Measurements from ENCODE around the gene ADA.
A peak's percentile ranks its signal among the peaks of the same experiment; 100 is the strongest.

The ADA gene

DNA sequence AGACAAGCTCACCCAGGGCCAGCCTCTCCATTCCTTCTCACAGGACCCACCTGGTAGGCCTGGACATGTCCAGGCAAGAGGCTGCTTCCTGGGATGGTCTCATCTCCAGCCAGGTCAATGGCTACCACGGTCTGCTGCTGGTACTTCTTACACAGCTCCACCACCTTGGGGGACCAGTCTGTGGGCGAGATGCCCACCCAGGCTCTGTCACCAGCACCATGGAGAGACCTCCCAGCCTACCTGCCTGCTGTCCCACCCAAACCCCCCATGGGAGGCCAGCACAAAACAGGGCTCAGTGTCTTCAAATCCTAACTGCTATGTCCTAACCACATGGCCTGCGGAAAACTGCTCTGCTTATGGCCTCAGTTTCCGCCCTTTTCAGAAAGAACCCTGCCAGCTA is 27.3 kb downstream of the ADA start:
- Histone ChIP-seq H3K27ac (ENCODE audit: low read depth, low read length) (no peak overlapping the region), H3K36me3 (ENCODE audit: insufficient read depth, low read length) (peaks cover 48% of the 10 kb centered on the region; the same call in 1 of the 2 replicates), H2AFZ (ENCODE audit: low read length, unreplicated experiment) (no peak overlapping the region), H3K4me3 (ENCODE audit: low read depth, low read length) (no peak overlapping the region), H3K27me3 (ENCODE audit: insufficient read depth, low read length) (no peaks in the 10 kb centered on the region), H3K79me2 (ENCODE audit: control insufficient read depth, insufficient read depth, low read length, unreplicated experiment) (no peaks in the 10 kb centered on the region), H3K4me1 (ENCODE audit: control insufficient read depth, insufficient read depth, low read length, unreplicated experiment) (no peaks in the 10 kb centered on the region)

- H3K27me3 ChIP-seq (ENCODE audit: insufficient read depth, low read length) = no peaks in the 10 kb centered on the region
- H3K79me2 ChIP-seq (ENCODE audit: control insufficient read depth, insufficient read depth, low read length, unreplicated experiment) = no peaks in the 10 kb centered on the region
- peaks cover 48% of the 10 kb centered on the region; the same call in 1 of the 2 replicates for H3K36me3 ChIP-seq (ENCODE audit: insufficient read depth, low read length)
- no peak overlapping the region for H3K4me3 ChIP-seq (ENCODE audit: low read depth, low read length)
- no peaks in the 10 kb centered on the region for H3K4me1 ChIP-seq (ENCODE audit: control insufficient read depth, insufficient read depth, low read length, unreplicated experiment)
- H2AFZ ChIP-seq (ENCODE audit: low read length, unreplicated experiment) = no peak overlapping the region
- H3K27ac ChIP-seq (ENCODE audit: low read depth, low read length) = no peak overlapping the region
Observed at GRCh38 chr20:44622501-44623270, 28.8 kb downstream of the ADA start.

DNA sequence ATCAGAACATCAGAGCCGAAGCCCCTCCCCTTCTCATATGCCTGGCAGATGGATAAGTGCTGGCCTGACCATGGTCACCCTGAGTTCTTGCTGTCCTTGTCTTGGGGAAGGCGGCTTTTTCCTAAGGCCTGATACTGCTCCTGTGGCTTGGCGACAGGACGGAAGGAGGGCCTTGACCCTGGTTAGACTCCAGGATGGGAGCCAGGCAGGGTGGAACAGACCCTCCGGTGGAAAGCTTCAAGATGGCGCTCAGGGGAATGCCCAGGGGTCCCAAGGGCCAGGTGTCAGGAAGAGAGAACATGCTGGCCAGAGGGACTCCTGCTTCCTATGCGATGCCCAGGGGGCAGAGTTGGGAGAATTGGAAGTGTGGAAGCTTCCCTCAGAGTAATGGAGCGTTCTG is 29.6 kb downstream of the ADA start:
- Histone ChIP-seq H3K4me1 (ENCODE audit: control insufficient read depth, insufficient read depth, low read length, unreplicated experiment) (no peaks in the 10 kb centered on the region), H3K79me2 (ENCODE audit: control insufficient read depth, insufficient read depth, low read length, unreplicated experiment) (no peaks in the 10 kb centered on the region), H3K36me3 (ENCODE audit: insufficient read depth, low read length) (peaks cover 48% of the 10 kb centered on the region; the same call in 1 of the 2 replicates), H3K4me3 (ENCODE audit: low read depth, low read length) (no peak overlapping the region), H2AFZ (ENCODE audit: low read length, unreplicated experiment) (no peak overlapping the region), H3K27ac (ENCODE audit: low read depth, low read length) (no peak overlapping the region), H3K27me3 (ENCODE audit: insufficient read depth, low read length) (no peaks in the 10 kb centered on the region)

DNA sequence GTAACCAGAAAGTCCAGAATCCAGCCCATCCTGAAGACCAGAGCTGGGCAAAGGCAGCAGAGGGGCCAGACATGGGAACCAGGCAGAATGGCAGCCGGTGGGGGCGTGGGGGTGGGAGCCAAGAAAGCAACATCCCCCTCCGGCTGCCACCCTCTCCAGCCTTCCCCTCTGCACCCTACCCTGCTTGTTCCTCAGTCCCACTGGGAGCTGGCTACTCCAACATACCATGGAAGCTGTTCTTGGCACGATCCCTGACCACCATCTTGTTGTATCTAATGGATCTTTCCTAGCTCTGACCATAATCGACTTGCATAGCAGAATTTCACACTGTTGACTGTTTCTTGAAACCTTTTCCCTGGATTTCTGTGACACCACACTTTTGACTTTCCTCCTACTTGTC is 30.2 kb downstream of the ADA start:
- H3K27me3 ChIP-seq (ENCODE audit: insufficient read depth, low read length) = no peaks in the 10 kb centered on the region
- no peaks in the 10 kb centered on the region for H3K4me1 ChIP-seq (ENCODE audit: control insufficient read depth, insufficient read depth, low read length, unreplicated experiment)
- peaks cover 48% of the 10 kb centered on the region; the same call in 1 of the 2 replicates for H3K36me3 ChIP-seq (ENCODE audit: insufficient read depth, low read length)
- no peak overlapping the region for H3K27ac ChIP-seq (ENCODE audit: low read depth, low read length)
- no peak overlapping the region for H2AFZ ChIP-seq (ENCODE audit: low read length, unreplicated experiment)
- H3K79me2 ChIP-seq (ENCODE audit: control insufficient read depth, insufficient read depth, low read length, unreplicated experiment) = no peaks in the 10 kb centered on the region
- no peak overlapping the region for H3K4me3 ChIP-seq (ENCODE audit: low read depth, low read length)

DNA sequence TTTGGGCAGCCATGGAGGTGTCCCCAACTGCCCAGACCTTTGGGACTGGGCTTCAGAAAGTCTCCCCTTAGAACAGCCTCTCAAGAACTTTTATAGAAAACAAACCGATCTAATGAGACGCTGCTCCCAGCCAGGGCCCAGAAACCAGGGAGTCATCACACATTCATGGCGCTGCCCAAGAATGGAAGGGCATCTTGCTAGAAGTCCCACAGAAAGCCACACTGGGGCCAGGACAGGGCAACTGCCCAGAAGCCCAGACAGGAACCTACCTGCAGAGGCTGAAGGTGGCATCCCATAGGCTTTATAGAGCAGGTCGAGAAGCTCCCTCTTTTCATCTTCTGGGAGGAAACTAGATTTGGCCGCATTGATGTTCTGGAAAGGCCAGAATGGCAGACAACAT is 31.5 kb downstream of the ADA start:
- Histone ChIP-seq H2AFZ (ENCODE audit: low read length, unreplicated experiment) (no peak overlapping the region), H3K79me2 (ENCODE audit: control insufficient read depth, insufficient read depth, low read length, unreplicated experiment) (no peaks in the 10 kb centered on the region), H3K4me1 (ENCODE audit: control insufficient read depth, insufficient read depth, low read length, unreplicated experiment) (peaks cover 7% of the 10 kb centered on the region), H3K27ac (ENCODE audit: low read depth, low read length) (no peak overlapping the region), H3K27me3 (ENCODE audit: insufficient read depth, low read length) (no peaks in the 10 kb centered on the region), H3K4me3 (ENCODE audit: low read depth, low read length) (no peak overlapping the region), H3K36me3 (ENCODE audit: insufficient read depth, low read length) (peaks cover 42% of the 10 kb centered on the region; the same call in 1 of the 2 replicates)

- H3K4me1 ChIP-seq (ENCODE audit: control insufficient read depth, insufficient read depth, low read length, unreplicated experiment) = peaks cover 9% of the 10 kb centered on the region
- no peak overlapping the region for H2AFZ ChIP-seq (ENCODE audit: low read length, unreplicated experiment)
- no peaks in the 10 kb centered on the region for H3K79me2 ChIP-seq (ENCODE audit: control insufficient read depth, insufficient read depth, low read length, unreplicated experiment)
- H3K27ac ChIP-seq (ENCODE audit: low read depth, low read length) = no peak overlapping the region
- H3K4me3 ChIP-seq (ENCODE audit: low read depth, low read length) = no peak overlapping the region
- H3K36me3 ChIP-seq (ENCODE audit: insufficient read depth, low read length) = peaks cover 35% of the 10 kb centered on the region; the same call in 1 of the 2 replicates
- H3K27me3 ChIP-seq (ENCODE audit: insufficient read depth, low read length) = no peaks in the 10 kb centered on the region
Observed at GRCh38 chr20:44619294-44619693, 32.2 kb downstream of the ADA start.

GRCh38 chr20:44618318-44618731 is 33.2 kb downstream of the ADA start:
- Histone ChIP-seq H3K27me3 (ENCODE audit: insufficient read depth, low read length) (no peaks in the 10 kb centered on the region), H3K79me2 (ENCODE audit: control insufficient read depth, insufficient read depth, low read length, unreplicated experiment) (no peaks in the 10 kb centered on the region), H3K27ac (ENCODE audit: low read depth, low read length) (no peak overlapping the region), H3K36me3 (ENCODE audit: insufficient read depth, low read length) (peaks cover 27% of the 10 kb centered on the region; the same call in 1 of the 2 replicates), H2AFZ (ENCODE audit: low read length, unreplicated experiment) (no peak overlapping the region), H3K4me1 (ENCODE audit: control insufficient read depth, insufficient read depth, low read length, unreplicated experiment) (peaks cover 9% of the 10 kb centered on the region), H3K4me3 (ENCODE audit: low read depth, low read length) (no peak overlapping the region)

GRCh38 chr20:44616604-44616964 is 34.9 kb downstream of the ADA start:
- no peak overlapping the region for H3K4me3 ChIP-seq (ENCODE audit: low read depth, low read length)
- H3K27me3 ChIP-seq (ENCODE audit: insufficient read depth, low read length) = no peaks in the 10 kb centered on the region
- H3K27ac ChIP-seq (ENCODE audit: low read depth, low read length) = no peak overlapping the region
- peaks cover 2% of the 10 kb centered on the region for H3K79me2 ChIP-seq (ENCODE audit: control insufficient read depth, insufficient read depth, low read length, unreplicated experiment)
- peaks cover 10% of the 10 kb centered on the region; the same call in 1 of the 2 replicates for H3K36me3 ChIP-seq (ENCODE audit: insufficient read depth, low read length)
- no peak overlapping the region for H2AFZ ChIP-seq (ENCODE audit: low read length, unreplicated experiment)
- H3K4me1 ChIP-seq (ENCODE audit: control insufficient read depth, insufficient read depth, low read length, unreplicated experiment) = peaks cover 9% of the 10 kb centered on the region

- Histone ChIP-seq H2AFZ (ENCODE audit: low read length, unreplicated experiment) (no peak overlapping the region), H3K4me1 (ENCODE audit: control insufficient read depth, insufficient read depth, low read length, unreplicated experiment) (peaks cover 9% of the 10 kb centered on the region), H3K79me2 (ENCODE audit: control insufficient read depth, insufficient read depth, low read length, unreplicated experiment) (peaks cover 2% of the 10 kb centered on the region), H3K4me3 (ENCODE audit: low read depth, low read length) (no peak overlapping the region), H3K27me3 (ENCODE audit: insufficient read depth, low read length) (no peaks in the 10 kb centered on the region), H3K27ac (ENCODE audit: low read depth, low read length) (no peak overlapping the region), H3K36me3 (ENCODE audit: insufficient read depth, low read length) (peaks cover 9% of the 10 kb centered on the region; the same call in 1 of the 2 replicates)
Observed at GRCh38 chr20:44615876-44616603, 35.5 kb downstream of the ADA start.

DNA sequence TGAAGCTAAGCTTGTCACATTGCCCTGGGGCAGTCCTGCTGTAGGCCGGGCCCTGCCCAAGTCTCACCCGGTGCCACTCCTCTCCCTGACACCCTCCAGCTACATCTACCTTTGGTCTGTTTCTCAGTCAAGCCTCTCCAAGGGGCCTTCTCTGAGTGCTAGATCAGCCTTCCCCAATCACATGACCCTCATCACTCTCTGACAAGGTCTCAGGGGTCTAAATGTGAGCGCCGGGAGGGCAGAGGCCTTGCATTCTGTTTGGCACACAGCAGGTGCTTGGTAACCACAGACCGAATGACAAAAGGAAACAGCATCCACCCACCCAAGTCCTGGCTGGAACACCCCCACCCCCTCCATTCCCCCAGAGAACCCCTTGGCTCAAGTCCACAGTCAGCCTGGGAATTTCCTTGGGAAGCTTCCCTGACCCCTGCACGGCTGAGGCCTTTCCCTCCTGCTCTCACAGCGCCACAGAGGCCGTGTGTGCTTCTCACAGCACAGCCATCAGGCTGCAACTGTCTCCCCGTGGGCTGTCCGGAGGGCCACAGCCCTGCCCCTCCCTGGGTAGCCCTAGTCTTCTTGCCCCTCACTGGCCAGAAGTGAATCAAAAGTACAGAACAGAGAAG is 36.2 kb downstream of the ADA start:
- Histone ChIP-seq H3K36me3 (ENCODE audit: insufficient read depth, low read length) (peaks cover 6% of the 10 kb centered on the region; the same call in 1 of the 2 replicates), H3K27ac (ENCODE audit: low read depth, low read length) (peak overlapping the region; percentile 18; the same call in 1 of the 2 replicates), H2AFZ (ENCODE audit: low read length, unreplicated experiment) (no peak overlapping the region), H3K79me2 (ENCODE audit: control insufficient read depth, insufficient read depth, low read length, unreplicated experiment) (peaks cover 2% of the 10 kb centered on the region), H3K4me3 (ENCODE audit: low read depth, low read length) (no peak overlapping the region), H3K4me1 (ENCODE audit: control insufficient read depth, insufficient read depth, low read length, unreplicated experiment) (peaks cover 9% of the 10 kb centered on the region), H3K27me3 (ENCODE audit: insufficient read depth, low read length) (no peaks in the 10 kb centered on the region)

Data from ACC112 (cell line).